Activated naive CD4-positive, alpha-beta T cell treated with anti-CD3 and anti-CD28 coated beads, Interleukin-2, amount 10 ng/mL, durations not matched to agents 7 days and 5 days (primary cell): ENCODE measurements around the gene LIPM.
"Not testable (repeated sequence)": the region's sequence is repeated elsewhere in the genome, so short reads cannot be mapped to it uniquely, and the experiment has no call there.

Experiments used
- CTCF ChIA-PET: fragments of 350-600 bp; sonication (Branson Sonifier 250); formaldehyde crosslinking; loops from one replicate; lab custom pipeline; 2021; ENCODE audit warnings: antibody characterized with exemption; lab: Charles Lee
- DNase-seq: peaks from one replicate; pipeline ENCODE4 v3.0.0-alpha.2; 2020
- H3K27ac Mint-ChIP-seq: one replicate; pipeline ENCODE4 v1.8.0; 2021; ENCODE audit warnings: mild to moderate bottlenecking, moderate library complexity, mixed read lengths
- H3K27me3 Mint-ChIP-seq: one replicate; pipeline ENCODE4 v1.8.0; 2021; ENCODE audit warnings: mild to moderate bottlenecking, mixed read lengths
- H3K36me3 Mint-ChIP-seq: one replicate; pipeline ENCODE4 v1.8.0; 2021; ENCODE audit warnings: mixed read lengths
- H3K4me1 Mint-ChIP-seq: one replicate; pipeline ENCODE4 v1.8.0; 2021; ENCODE audit warnings: mixed read lengths
- H3K4me3 Mint-ChIP-seq: one replicate; pipeline ENCODE4 v1.8.0; 2021; ENCODE audit warnings: mild to moderate bottlenecking, moderate library complexity, mixed read lengths
- H3K9me3 Mint-ChIP-seq: one replicate; pipeline ENCODE4 v1.8.0; 2021; ENCODE audit warnings: mixed read lengths

LIPM gene

GRCh38 chr10:88835910-88836221 is 33.3 kb downstream of the LIPM start:
- H3K27ac Mint-ChIP-seq: no peak overlapping the region
- CTCF ChIA-PET: interaction anchor here (0.8 to 8.8 kb wide), 35 partner anchors 9 to 380 kb away, joined by 3 to 275 read pairs (median 6); partner anchors contain the start of genes ANKRD22, CH25H and STAMBPL1
- peaks cover 6% of the 10 kb centered on the region for H3K36me3 Mint-ChIP-seq
- H3K4me3 Mint-ChIP-seq: no peak overlapping the region
- H3K27me3 Mint-ChIP-seq: no peaks in the 10 kb centered on the region
- no peaks in the 10 kb centered on the region for H3K9me3 Mint-ChIP-seq
- H3K4me1 Mint-ChIP-seq: peaks cover 30% of the 10 kb centered on the region
- no peak for DNase-seq

- not testable (repeated sequence) for H3K36me3 Mint-ChIP-seq, DNase-seq
Observed at GRCh38 chr10:88837632-88838031, 35.1 kb downstream of the LIPM start.

DNA sequence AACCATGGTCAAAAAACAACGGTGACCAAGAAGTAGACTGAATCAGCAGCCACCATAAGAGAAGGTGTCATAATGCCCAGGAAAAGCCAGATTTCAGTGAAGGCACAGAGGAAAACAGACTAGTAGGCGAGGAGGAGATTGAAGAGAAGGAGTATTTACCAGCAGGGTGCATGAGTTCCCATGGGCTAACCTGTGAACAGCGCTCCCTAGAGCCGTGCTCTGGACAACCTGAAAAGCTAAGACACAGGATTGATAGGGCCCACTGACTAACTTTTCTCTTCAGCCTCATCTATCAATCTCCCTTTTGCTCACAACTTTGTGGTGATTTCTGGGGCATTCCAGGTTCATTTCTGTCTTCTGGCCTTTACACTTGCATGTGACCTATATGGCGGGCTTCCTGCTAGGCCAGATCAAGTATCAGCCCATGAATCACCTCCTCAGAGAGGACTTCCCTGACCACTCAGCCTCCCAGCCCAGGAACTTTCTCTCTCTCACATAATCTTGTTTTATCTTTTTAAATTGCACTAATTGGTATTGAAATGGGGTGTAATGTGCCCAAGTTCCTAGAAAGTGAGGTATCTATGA is 36.3 kb downstream of the LIPM start:
- H3K36me3 Mint-ChIP-seq: no peaks in the 10 kb centered on the region
- CTCF ChIA-PET: interaction anchor here (8.8 kb wide), 1 partner anchor 94 kb away, joined by 275 read pairs; no protein-coding TSS in a partner anchor
- no peak overlapping the region for H3K27ac Mint-ChIP-seq

More at GRCh38 chr10:88837632-88838031, 35.1 kb downstream of the LIPM start:
- CTCF ChIA-PET: interaction anchor here (0.8 to 8.8 kb wide), 12 partner anchors 8 to 192 kb away, joined by 3 to 275 read pairs (median 4); partner anchors contain the start of gene FAS
- H3K27me3 Mint-ChIP-seq, H3K27ac Mint-ChIP-seq, H3K9me3 Mint-ChIP-seq, H3K4me3 Mint-ChIP-seq: not testable (repeated sequence)
- H3K4me1 Mint-ChIP-seq: peaks cover 24% of the 10 kb centered on the region

GRCh38 chr10:88840104-88840503 is 37.6 kb downstream of the LIPM start:
- H3K27ac Mint-ChIP-seq: no peak overlapping the region

More for the DNA sequence above, 36.3 kb downstream of the LIPM start:
- Mint-ChIP-seq H3K4me3 (no peak overlapping the region), H3K27me3 (peaks cover 2% of the 10 kb centered on the region), H3K4me1 (peaks cover 12% of the 10 kb centered on the region), H3K9me3 (no peaks in the 10 kb centered on the region)
- no peak for DNase-seq

GRCh38 chr10:88840881-88841280 is 38.4 kb downstream of the LIPM start:
- H3K4me1 Mint-ChIP-seq: peaks cover 10% of the 10 kb centered on the region
- no peaks in the 10 kb centered on the region for H3K36me3 Mint-ChIP-seq
- peaks cover 5% of the 10 kb centered on the region for H3K27me3 Mint-ChIP-seq
- H3K4me3 Mint-ChIP-seq: no peak overlapping the region
- no peak overlapping the region for H3K27ac Mint-ChIP-seq
- CTCF ChIA-PET: interaction anchor here (8.8 kb wide), 1 partner anchor 92 kb away, joined by 275 read pairs; no protein-coding TSS in a partner anchor
- no peaks in the 10 kb centered on the region for H3K9me3 Mint-ChIP-seq
- no peak for DNase-seq

More at GRCh38 chr10:88840104-88840503, 37.6 kb downstream of the LIPM start:
- no peaks in the 10 kb centered on the region for H3K9me3 Mint-ChIP-seq
- H3K36me3 Mint-ChIP-seq: no peaks in the 10 kb centered on the region
- no peak for DNase-seq
- CTCF ChIA-PET: interaction anchor here (8.8 kb wide), 1 partner anchor 93 kb away, joined by 275 read pairs; no protein-coding TSS in a partner anchor
- peaks cover 10% of the 10 kb centered on the region for H3K4me1 Mint-ChIP-seq
- peaks cover 5% of the 10 kb centered on the region for H3K27me3 Mint-ChIP-seq
- no peak overlapping the region for H3K4me3 Mint-ChIP-seq

GRCh38 chr10:88841316-88842111 is 39.0 kb downstream of the LIPM start:
- H3K27ac Mint-ChIP-seq: no peak overlapping the region
- CTCF ChIA-PET: interaction anchor here (1.1 to 8.8 kb wide), 2 partner anchors 92 to 561 kb away, joined by 3 to 275 read pairs; no protein-coding TSS in a partner anchor
- no peaks in the 10 kb centered on the region for H3K9me3 Mint-ChIP-seq
- no peak for DNase-seq
- no peak overlapping the region for H3K4me3 Mint-ChIP-seq
- H3K36me3 Mint-ChIP-seq: no peaks in the 10 kb centered on the region
- peaks cover 10% of the 10 kb centered on the region for H3K4me1 Mint-ChIP-seq
- peaks cover 5% of the 10 kb centered on the region for H3K27me3 Mint-ChIP-seq

DNA sequence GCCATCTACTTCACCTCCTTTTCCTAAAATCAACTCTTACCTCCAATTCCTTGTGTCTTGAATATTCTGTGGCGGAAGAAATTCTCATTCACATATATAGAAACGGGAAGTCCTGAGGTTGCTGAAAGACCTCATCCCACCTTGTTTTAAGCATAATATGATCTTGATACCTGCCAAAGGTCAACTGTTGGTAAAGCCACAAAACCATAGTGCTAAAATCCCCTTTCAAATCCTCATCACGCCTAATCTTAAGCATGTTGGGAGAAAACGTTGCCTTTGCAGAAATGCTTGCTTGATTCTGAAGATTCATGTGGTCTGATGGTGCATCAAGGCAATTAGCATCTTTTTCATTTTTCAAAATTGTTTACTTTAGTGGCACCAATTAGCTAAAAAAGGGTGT is 40.6 kb downstream of the LIPM start:
- no peaks in the 10 kb centered on the region for H3K36me3 Mint-ChIP-seq
- H3K4me3 Mint-ChIP-seq: no peak overlapping the region
- peaks cover 5% of the 10 kb centered on the region for H3K27me3 Mint-ChIP-seq
- no peaks in the 10 kb centered on the region for H3K9me3 Mint-ChIP-seq
- DNase-seq: no peak
- H3K27ac Mint-ChIP-seq: no peak overlapping the region
- peaks cover 10% of the 10 kb centered on the region for H3K4me1 Mint-ChIP-seq
- CTCF ChIA-PET: interaction anchor here (1.3 to 1.5 kb wide), 2 partner anchors 77 to 92 kb away, joined by 3 read pairs; no protein-coding TSS in a partner anchor

DNA sequence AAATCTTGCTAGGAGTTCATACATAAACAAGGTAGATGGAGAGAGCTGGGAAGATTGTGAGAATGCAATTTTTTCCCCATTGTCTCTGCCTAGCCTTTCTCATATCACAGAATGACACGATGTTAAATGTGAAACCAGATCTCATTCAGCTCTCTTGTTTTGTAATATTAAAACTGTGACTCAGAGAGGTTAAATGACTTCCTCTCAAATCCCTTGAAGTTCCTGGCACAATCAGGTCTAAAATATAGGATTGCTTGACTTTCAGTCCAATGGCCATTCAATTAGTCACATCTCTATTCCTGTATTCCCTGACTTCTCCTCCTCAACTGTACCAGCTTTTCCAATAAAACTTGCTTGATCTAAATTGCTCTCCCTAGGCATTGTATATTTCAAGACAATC is 46.0 kb downstream of the LIPM start:
- H3K9me3 Mint-ChIP-seq: no peaks in the 10 kb centered on the region
- DNase-seq: no peak
- CTCF ChIA-PET: interaction anchor here (0.6 to 1.5 kb wide), 6 partner anchors 11 to 313 kb away, joined by 3 to 6 read pairs (median 4); no protein-coding TSS in a partner anchor
- H3K36me3 Mint-ChIP-seq: no peaks in the 10 kb centered on the region
- H3K4me1 Mint-ChIP-seq: peaks cover 14% of the 10 kb centered on the region
- peak overlapping the region; percentile 55 for H3K27ac Mint-ChIP-seq
- peaks cover 5% of the 10 kb centered on the region for H3K27me3 Mint-ChIP-seq
- no peak overlapping the region for H3K4me3 Mint-ChIP-seq

DNA sequence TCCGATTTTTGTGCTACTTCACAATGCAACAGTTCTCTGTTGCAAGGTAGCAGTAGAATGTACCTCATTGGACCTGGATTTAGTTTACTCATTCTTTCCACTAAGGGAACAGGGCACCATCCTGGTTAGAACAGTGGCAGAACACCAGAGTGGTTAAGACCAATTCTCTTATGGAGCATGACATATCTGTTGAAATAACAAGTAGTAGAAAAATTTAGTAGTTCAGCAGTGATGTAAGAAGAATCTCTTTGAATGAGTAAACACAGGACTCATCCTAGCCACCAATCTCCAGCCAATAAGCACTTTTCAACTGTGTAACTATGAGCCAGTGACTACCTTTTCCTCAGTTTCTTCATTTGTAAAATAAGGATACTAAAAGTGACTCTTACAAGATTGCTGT is 46.7 kb downstream of the LIPM start:
- no peak overlapping the region for H3K4me3 Mint-ChIP-seq
- CTCF ChIA-PET: interaction anchor here (0.6 to 1.3 kb wide), 4 partner anchors 14 to 84 kb away, joined by 3 to 6 read pairs (median 4); no protein-coding TSS in a partner anchor
- H3K27me3 Mint-ChIP-seq: no peaks in the 10 kb centered on the region
- DNase-seq: no peak
- no peaks in the 10 kb centered on the region for H3K36me3 Mint-ChIP-seq
- H3K9me3 Mint-ChIP-seq: no peaks in the 10 kb centered on the region
- H3K4me1 Mint-ChIP-seq: peaks cover 14% of the 10 kb centered on the region
- no peak overlapping the region for H3K27ac Mint-ChIP-seq

GRCh38 chr10:88850712-88851111 is 48.2 kb downstream of the LIPM start:
- Mint-ChIP-seq H3K9me3 (no peaks in the 10 kb centered on the region), H3K27me3 (no peaks in the 10 kb centered on the region), H3K27ac (no peak overlapping the region), H3K4me3 (no peak overlapping the region), H3K4me1 (peaks cover 14% of the 10 kb centered on the region), H3K36me3 (no peaks in the 10 kb centered on the region)
- CTCF ChIA-PET: interaction anchor here (1.0 kb wide), 1 partner anchor 15 kb away, joined by 7 read pairs; no protein-coding TSS in a partner anchor
- no peak for DNase-seq

DNA sequence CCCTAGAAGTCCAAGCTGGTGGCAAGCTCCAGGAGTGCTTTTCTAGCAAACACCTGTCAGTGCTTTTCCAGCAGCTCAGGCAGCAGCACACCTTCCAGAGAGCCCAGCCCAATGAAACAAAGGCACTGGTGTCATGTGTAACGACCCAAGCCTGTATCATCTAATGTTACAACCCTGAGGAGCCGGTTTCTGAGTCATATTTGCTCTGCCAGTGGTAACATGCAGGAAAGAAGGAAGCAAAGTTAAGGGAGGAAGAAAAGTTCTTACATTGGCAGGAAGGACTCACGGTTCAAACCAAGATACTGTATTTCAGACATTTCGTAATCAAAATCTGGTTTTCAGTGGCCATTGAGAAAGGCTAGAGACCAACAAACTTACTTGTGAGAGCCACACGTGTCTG is 49.2 kb downstream of the LIPM start, which contains the start of gene ANKRD22:
Gene ANKRD22, minus strand, starts transcription at position 139 of the 400 bp plus-strand sequence. CDS start 237 bp downstream, outside the sequence.
- DNase-seq: no peak
- Mint-ChIP-seq H3K27me3 (no peaks in the 10 kb centered on the region), H3K27ac (no peak within 1 kb of the TSS), H3K9me3 (no peaks in the 10 kb centered on the region), H3K36me3 (no peaks in the 10 kb centered on the region), H3K4me3 (no peak within 1 kb of the TSS), H3K4me1 (peaks cover 14% of the 10 kb centered on the region)
- CTCF ChIA-PET: interaction anchor here (1.0 kb wide), 1 partner anchor 16 kb away, joined by 7 read pairs; no protein-coding TSS in a partner anchor

- CTCF ChIA-PET: interaction anchor here (1.4 to 3.8 kb wide), 2 partner anchors 12 to 16 kb away, joined by 3 to 16 read pairs; no protein-coding TSS in a partner anchor
- no peak for DNase-seq
- H3K4me1 Mint-ChIP-seq: peaks cover 14% of the 10 kb centered on the region
- no peak overlapping the region for H3K4me3 Mint-ChIP-seq
- H3K27me3 Mint-ChIP-seq: no peaks in the 10 kb centered on the region
- no peaks in the 10 kb centered on the region for H3K9me3 Mint-ChIP-seq
- no peaks in the 10 kb centered on the region for H3K36me3 Mint-ChIP-seq
- no peak overlapping the region for H3K27ac Mint-ChIP-seq
Observed at GRCh38 chr10:88852327-88852726, 49.8 kb downstream of the LIPM start.

DNA sequence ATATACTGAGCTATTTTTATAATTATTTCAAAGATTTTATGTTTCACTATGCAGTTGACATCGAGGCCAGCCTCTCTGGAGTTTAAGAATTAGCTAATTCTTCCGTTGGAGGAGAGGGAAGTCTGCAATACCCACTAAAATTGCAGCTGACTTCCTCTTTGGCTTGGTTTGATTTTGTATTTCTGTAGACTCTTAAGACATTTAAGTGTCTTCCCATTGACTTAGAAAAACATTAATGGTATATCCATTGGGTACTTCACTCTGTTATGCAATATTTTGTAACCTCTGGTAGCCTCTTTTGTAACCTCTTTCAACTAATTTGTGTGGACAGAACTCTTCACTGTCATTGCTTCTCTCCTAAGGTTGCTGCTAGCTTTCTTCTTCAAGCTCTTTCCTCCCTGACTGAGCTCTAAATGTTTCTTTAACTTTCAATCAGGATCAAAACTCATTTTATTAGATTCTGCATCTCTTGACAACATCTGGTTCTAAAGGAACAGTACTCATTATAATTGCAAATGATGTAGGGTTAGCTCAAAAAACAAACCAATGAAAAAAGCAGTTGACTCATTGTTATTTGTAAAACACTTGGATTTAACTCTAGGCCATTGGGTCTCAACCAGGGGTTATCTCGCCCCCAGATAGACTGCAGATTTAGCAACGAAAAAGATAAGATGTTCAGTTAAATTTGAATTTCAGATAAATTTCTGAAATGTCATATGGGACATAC is 50.8 kb downstream of the LIPM start:
- no peak overlapping the region for H3K4me3 Mint-ChIP-seq
- H3K9me3 Mint-ChIP-seq: no peaks in the 10 kb centered on the region
- H3K36me3 Mint-ChIP-seq: no peaks in the 10 kb centered on the region
- no peaks in the 10 kb centered on the region for H3K27me3 Mint-ChIP-seq
- no peak overlapping the region for H3K27ac Mint-ChIP-seq
- CTCF ChIA-PET: interaction anchor here (0.5 to 3.8 kb wide), 3 partner anchors 11 to 43 kb away, joined by 3 to 16 read pairs (median 4); no protein-coding TSS in a partner anchor
- no peak for DNase-seq
- peaks cover 12% of the 10 kb centered on the region for H3K4me1 Mint-ChIP-seq
